K562 (cell line): ENCODE data around the gene RGS3. TPM values are rescaled to one million over a fixed set of nuclear protein-coding genes. Genes with fewer than 3 reads are reported as not detected.
A peak's percentile ranks its signal among the peaks of the same experiment; 100 is the strongest.

ENCODE experiments used
- BCOR ChIP-seq: fragments of 450-650 bp; IDR thresholded peaks from 2 replicates; pipeline ENCODE4 v1.6.1; 2016
- CBFA2T2 ChIP-seq: fragments of 450-650 bp; conservative IDR thresholded peaks from 2 replicates; pipeline ENCODE4 v1.6.1; 2017; ENCODE audit warnings: mild to moderate bottlenecking
- ELF4 ChIP-seq: fragments of 450-650 bp; formaldehyde crosslinking; IDR thresholded peaks from 2 replicates; pipeline ENCODE4 v1.4.0; 2022; ENCODE audit warnings: missing genetic modification characterization
- KAT2B ChIP-seq: IDR thresholded peaks from one replicate; pipeline ENCODE4 v1.6.1; 2012; ENCODE audit warnings: low read depth, mild to moderate bottlenecking, control low read depth, inconsistent platforms, low read length, moderate library complexity
- MYBL2 ChIP-seq, 2 experiments: fragments of 450-650 bp in 1 of 2; sonication (generic) in 1 of 2; formaldehyde crosslinking in 1 of 2; IDR thresholded peaks; 2 replicates each; pipeline versions ENCODE4 v1.6.1 to v1.8.1; 2017 to 2022; ENCODE audit warnings: borderline replicate concordance in 1 of 2, inconsistent platforms in 1 of 2, low read depth in 1 of 2, mild to moderate bottlenecking in 1 of 2, missing genetic modification reagents in 1 of 2, moderate library complexity in 1 of 2
- ZBTB8A ChIP-seq: fragments of 450-650 bp; IDR thresholded peaks from 2 replicates; pipeline ENCODE4 v1.6.1; 2018; ENCODE audit warnings: mild to moderate bottlenecking, moderate library complexity; ENCODE audit not compliant: partially characterized antibody
- ZFP36 ChIP-seq: fragments of 150-350 bp; IDR thresholded peaks from 2 replicates; pipeline ENCODE4 v1.6.1; 2018; ENCODE audit warnings: low read length, low read depth; ENCODE audit not compliant: partially characterized antibody
- ZNF507 ChIP-seq: conservative IDR thresholded peaks from 2 replicates; pipeline ENCODE4 v1.6.1; 2017; ENCODE audit warnings: missing genetic modification characterization, missing compliant biosample characterization
- ZNF717 ChIP-seq: fragments of 250-450 bp; sonication (Bioruptor Pico); IDR thresholded peaks from 2 replicates; pipeline ENCODE4 v1.5.0; 2021
- polyA plus RNA-seq, 8 experiments: library from polyadenylated mRNA; depleted of rRNA in 4 of 8; stranded (reverse) in 5 of 8; unstranded in 3 of 8; fragments of >200 nt; fragmentation: Nextera tagmentation in 2 of 8; fragmentation: Illumina TruSeq in 1 of 8; extraction: Ambion mirVana in 2 of 8; extraction: Trizol in 1 of 8; gene quantifications; 2 replicates each; pipeline versions ENCODE4 v1.2.1 to v1.2.3, GENCODE V29; 2011 to 2014; ENCODE audit warnings: inconsistent platforms in 1 of 8, missing spikeins in 1 of 8
- total RNA-seq, 7 experiments: library from RNA; depleted of rRNA in 6 of 7; stranded (reverse); fragments of >200 nt in 6 of 7; fragmentation: Illumina TruSeq in 2 of 7; extraction: Trizol in 2 of 7; gene quantifications; 2 replicates each; pipeline versions ENCODE4 v1.2.1 to v1.2.3, GENCODE V29; 2011 to 2021; ENCODE audit warnings: low replicate concordance in 1 of 7
- TF ChIP-seq, protein P1 (sequence below): IDR thresholded peaks from 3 replicates; pipeline ENCODE4 v1.6.1; 2011; ENCODE audit warnings: borderline replicate concordance, mild to moderate bottlenecking, moderate library complexity; ENCODE audit not compliant: insufficient read length; ENCODE audit errors: extremely low read depth

Gene RGS3
- total and polyA plus RNA-seq, 9 of the 15 experiments (the other 6 are each of a cell fraction or from before 2014, with no cell fraction given) = 0.08 to 2.9 (median 0.95) TPM

DNA sequence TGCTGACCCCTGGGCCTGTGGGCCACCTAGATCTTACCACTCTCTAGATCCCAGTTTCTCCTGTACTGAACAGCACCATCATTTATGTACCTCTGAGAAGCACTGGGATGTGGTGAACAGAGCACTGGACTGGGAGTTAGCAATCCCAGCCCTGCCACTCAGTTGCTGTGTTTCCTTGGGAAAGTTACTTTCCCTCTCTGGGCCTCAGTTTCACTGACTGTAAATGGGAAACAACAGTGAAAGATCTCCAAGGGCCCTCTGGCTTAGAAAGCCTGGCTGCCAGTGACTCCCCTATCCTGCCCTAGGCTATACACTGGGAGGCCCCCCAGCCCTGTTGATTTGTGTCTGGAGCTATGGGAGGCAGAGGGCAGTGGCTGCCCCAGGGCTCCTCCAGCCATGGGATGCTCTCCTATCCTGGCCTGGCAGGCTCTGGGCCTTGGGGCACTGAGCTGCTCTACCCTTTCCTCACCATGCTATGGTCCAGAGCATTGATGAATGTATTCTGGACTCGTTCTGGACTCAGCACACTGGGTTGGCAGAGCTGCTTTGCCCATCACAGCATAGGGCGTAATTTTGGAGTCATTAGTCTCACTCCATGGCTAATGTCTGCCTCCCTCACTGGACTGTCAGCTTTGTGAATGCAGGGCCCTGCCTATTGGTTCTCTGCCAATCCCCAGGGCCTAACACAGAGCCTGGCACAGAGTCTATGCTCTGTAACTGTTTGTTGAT lies 99.3 kb downstream of the RGS3 start (continued):
- TF ChIP-seq ZFP36 (peak; percentile 65), ZNF507 (tag) (no peak), KAT2B (no peak), CBFA2T2 (no peak), ZBTB8A (no peak), ELF4 (no peak), MYBL2 (IDR thresholded peaks at IDR 0.05; ENCODE audit: low read depth) (no peak), MYBL2 (CRISPR knock-in tag; IDR thresholded peaks at IDR 0.05; ENCODE audit: borderline replicate concordance) (no peak), ZNF717 (CRISPR knock-in tag) (no peak), BCOR (peak; percentile 37; the same call in 1 of the 2 replicates)
- TF ChIP-seq, protein P1, sequence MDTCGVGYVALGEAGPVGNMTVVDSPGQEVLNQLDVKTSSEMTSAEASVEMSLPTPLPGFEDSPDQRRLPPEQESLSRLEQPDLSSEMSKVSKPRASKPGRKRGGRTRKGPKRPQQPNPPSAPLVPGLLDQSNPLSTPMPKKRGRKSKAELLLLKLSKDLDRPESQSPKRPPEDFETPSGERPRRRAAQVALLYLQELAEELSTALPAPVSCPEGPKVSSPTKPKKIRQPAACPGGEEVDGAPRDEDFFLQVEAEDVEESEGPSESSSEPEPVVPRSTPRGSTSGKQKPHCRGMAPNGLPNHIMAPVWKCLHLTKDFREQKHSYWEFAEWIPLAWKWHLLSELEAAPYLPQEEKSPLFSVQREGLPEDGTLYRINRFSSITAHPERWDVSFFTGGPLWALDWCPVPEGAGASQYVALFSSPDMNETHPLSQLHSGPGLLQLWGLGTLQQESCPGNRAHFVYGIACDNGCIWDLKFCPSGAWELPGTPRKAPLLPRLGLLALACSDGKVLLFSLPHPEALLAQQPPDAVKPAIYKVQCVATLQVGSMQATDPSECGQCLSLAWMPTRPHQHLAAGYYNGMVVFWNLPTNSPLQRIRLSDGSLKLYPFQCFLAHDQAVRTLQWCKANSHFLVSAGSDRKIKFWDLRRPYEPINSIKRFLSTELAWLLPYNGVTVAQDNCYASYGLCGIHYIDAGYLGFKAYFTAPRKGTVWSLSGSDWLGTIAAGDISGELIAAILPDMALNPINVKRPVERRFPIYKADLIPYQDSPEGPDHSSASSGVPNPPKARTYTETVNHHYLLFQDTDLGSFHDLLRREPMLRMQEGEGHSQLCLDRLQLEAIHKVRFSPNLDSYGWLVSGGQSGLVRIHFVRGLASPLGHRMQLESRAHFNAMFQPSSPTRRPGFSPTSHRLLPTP = no peak
